HG03469 (cell line): ENCODE measurements around the gene MICOS13.

Source experiments
- ATAC-seq: cut with Tn5 transposase; IDR thresholded peaks from one replicate; pipeline ENCODE4 v1.9.1; 2021; ENCODE audit warnings: mild to moderate bottlenecking, moderate library complexity, moderate number of reproducible peaks; ENCODE audit not compliant: unreplicated experiment

The MICOS13 gene, protein sequence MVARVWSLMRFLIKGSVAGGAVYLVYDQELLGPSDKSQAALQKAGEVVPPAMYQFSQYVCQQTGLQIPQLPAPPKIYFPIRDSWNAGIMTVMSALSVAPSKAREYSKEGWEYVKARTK

DNA sequence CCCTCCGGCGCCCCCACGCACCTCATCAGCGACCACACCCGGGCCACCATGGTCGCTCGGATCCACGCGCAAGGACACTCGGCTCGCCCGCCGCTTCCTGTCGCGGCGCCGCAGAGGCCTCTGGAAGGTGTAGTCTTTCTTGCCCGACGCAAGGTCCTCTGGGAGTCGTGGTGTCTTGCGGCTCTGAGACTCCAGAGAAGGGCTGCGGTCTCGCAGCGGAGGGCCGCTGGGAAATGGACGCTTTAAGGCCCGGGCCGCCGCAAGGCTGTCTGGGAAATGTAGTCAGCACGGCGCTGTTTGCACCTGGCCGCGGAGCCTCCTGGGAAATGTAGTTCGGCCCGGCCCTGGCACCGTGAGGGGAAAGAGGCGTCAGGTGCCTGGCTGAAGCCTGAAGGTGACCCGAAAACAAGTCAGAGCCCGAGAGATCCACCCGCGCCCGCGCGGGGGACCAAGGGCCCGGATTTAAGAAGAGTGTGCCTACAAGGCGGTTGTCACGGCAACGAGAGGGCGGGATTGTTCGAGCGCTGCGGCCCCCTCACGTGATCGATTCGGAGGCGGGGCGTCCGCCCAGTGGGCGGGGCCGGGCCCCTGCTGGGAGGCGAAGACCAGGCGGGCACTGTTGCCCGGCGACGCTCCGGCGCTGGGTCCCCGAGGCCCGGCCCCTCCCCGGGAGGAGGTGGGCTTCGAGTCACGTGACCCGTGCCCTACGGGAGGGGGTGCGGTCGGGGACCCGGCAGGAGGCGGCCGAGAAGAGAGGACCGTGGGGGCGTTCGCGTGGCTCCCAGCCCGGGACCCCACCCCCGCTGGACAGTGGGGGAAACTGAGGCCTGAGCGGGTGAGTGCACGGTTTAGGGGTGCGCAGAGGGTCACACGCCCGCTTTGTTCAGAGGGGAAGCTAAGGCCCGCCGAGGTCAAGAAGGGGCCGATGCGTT, at the start of gene MICOS13, which contains the start of gene HSD11B1L:
Gene MICOS13 (minus strand): TSS at position 80 of the 932 bp plus-strand sequence. CDS start 30 bp downstream, at position 50.
Gene HSD11B1L (plus strand): TSS at position 591 of the 932 bp plus-strand sequence. CDS start 3,806 bp downstream, outside the sequence.
- ATAC-seq, result peak; percentile 68

DNA sequence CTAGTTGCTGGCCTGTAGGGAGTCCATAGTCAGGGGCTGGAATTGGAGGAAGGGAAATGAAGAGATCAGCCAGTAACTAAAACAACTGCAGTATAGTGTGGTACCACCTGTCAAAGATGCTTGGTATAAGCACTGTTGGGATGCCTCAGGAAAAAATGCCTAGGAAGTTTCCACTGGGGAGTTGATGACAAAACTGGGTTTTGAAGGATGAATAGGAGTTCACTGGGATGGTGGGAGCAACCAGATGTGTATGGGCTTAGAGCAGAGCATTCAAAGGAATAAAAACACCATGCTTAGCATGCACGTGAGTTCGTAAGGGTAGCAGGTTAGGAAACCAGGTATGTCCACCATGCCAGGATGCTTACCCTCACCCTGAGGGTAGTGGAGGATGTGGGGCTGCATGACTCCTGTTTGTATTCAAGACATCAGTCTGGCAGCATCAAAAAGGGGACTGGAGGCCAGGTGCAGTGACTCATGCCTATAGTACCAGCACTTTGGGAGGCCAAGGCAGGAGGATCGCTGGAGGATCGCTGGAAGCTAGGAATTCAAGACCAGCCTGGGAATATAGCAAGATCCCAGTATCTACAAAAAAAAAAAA, 47.2 kb upstream of the MICOS13 start:
- ATAC-seq, result no peak

DNA sequence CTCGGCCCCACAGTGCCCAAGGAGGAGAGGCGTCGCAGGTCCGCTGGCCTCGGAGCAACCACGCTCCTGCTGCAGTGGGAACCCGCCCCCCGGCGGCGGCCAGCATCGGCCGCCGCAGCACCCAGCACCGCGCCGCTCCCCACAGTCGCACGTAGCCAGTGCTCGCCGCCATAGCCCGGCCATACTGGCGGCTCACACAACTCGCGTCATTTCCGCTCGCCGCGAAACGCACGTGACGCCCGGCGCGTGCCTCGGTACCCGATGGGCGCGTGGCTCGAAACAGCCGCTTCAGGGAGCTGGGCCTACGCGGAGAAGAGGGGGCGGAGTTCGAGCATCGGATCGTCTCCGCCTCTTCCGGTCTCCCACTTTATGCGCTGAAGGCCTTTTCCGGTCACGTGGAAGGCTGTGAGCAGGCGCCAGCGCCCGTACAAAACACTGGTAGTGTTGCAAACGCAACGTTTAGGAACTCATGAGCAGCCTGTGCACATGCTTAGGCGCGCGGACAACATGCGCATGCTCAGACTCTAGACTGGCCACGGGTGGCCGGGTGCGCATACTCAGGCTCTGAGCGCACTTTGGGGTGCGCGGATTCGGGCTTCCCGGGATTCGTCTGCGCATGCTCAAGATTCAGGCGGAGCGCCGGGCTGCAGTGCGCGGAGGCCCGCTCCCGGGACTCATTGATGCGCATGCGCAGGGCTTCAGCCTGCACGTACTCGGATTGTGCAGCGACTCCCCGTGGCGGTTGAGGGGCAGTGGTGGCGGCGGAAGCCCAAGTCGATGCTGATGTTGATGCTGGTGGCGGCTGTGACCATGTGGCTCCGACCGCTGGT, 39.9 kb upstream of the MICOS13 start, which contains the start of the genes CATSPERD and LONP1:
Gene CATSPERD (plus strand): TSS at position 677 of the 830 bp plus-strand sequence. CDS start 101 bp downstream, at position 778.
Gene LONP1 (minus strand): TSS at position 186 of the 830 bp plus-strand sequence. CDS start 14 bp downstream, at position 172.
- peak; percentile 69 for ATAC-seq

DNA sequence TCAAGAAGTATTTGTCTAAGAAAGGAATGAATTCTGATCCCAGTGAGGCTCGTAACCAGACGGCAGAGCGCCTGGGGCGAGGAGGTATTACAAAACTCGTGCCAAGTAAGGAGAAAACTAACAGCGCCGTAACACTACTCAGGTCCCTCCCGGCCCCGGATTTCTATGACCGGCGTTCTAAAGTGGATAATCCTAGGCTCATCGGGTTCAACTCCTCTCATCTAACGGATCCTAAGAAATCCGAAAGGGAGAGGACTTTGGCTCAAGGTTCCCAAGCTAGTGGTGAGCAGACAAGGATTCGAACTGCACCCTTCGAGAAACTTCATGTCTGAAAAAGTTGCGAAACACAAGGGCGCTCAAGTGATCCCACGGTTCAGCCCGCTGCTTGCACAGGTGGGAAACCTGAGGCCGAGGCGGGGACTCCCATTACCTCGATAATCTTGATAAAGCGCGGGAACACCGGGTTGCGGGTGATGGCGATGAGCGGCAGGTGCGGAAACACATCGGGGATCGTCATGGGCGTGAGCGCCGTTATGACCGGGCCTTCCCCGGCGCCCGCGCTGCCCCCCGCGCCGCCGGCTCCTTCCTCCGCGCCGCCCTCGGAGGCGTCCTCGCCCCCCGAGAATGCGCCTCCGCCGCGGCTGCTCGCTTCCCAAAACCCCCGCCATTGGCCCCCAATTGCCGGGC, 39.1 kb upstream of the MICOS13 start:
- no peak for ATAC-seq

DNA sequence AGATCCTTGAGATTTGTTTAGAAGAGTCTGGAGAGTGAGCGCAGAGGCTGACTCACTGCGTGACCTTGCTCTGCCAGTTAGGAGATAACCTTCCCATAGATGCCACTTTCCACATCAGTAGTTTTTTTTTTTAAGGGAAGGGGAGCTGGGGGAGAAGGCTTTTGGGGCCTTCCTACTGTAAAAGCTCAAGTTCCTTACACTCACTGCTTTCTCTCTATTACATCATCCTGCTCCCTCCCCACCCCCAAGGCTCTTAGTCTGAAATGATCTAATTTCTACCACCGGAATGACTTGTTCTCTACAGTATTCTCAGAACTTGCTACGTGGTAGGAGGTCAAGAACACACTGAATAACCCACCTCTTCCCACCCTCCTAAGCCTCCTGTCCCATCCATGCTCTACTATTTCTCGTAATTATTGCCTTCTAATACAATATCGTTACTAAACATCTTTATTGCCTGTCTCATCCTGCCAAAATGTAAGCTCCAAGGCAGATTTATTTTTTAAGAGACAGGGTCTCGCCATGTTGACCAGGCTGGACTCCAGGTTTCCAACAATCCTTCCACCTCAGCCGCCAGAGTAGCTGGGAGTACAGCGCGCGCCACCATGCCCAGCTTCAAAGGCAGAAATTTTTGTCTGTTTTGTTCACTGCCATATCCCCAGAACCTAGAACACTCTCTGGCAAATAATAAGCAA, 38.4 kb upstream of the MICOS13 start:
- ATAC-seq, result no peak

DNA sequence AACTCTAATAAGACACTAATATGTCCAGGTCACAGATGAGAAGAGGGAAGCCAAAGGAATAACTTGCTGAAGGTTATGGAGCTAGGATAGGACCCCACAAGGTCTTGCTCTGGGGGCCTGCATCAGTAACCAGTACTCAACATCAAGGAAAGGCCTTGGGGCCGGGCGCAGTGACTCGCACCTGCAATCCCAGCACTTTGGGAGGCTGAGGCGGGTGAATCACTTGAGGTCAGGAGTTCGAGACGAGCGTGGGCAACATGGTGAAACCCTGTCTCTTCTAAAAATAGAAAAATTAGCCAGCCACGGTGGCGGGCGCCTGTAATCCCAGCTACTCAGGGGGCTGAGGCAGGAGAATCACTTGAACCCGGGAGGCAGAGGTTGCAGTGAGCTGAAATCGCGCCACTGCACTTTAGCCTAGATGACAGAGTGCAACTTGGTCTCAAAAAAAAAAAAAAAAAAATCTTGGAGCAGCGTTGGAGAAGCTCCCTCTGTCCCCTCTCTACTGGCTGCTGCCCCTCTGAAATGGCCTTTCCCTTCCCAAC, 37.8 kb upstream of the MICOS13 start:
- ATAC-seq, result no peak

DNA sequence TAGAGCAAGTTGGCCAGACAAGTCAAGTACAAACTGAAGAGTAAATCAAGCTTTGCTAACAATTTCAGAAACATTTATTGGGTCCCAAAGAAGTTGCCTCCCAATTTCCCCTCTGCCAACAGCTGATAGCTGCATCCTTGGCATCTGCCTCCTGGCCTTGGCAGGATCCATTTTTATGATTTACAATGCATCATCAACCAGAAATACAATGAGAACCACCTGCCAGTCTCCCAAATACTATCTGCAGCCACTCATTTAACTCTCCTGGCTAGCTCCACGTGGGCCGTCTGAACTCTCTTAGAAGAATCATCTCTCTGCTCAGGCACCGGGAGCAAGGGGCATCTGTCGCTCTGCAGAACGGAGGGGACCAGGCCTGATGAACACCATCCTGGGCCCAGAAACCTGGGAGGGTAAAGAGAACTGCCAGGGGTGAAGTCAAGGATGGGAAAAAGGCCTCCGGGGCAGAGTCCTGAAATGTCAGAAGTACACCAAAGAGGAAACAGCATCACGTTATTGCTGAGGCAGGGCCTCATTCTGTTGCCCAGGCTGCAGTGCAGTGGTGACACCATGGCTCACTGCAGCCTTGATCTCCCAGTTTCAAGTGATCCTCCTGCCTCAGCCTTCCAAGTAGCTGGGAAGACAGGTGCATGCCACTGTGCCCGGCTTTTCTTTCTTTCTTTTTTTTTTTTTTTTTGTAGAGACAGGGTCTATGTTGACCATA, 37.1 kb upstream of the MICOS13 start:
- no peak for ATAC-seq

DNA sequence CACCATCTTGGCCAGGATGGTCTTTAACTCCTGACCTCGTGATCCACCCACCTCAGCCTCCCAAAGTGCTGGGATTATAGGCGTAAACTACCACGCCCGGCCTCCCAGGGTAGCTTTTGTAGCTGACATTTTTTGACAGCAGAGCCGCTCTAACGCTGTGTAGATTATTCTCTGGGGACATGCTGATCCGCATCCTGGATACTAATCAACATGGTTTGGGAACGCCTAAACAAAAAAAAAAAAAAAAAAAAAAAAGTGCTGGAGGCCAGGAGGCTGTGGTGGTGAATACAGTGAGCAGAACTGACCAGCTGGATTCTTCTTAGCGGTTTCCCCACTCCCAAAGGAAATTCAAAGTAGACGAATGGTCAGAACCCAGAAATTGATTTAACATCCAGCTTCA, 34.5 kb upstream of the MICOS13 start:
- no peak for ATAC-seq

DNA sequence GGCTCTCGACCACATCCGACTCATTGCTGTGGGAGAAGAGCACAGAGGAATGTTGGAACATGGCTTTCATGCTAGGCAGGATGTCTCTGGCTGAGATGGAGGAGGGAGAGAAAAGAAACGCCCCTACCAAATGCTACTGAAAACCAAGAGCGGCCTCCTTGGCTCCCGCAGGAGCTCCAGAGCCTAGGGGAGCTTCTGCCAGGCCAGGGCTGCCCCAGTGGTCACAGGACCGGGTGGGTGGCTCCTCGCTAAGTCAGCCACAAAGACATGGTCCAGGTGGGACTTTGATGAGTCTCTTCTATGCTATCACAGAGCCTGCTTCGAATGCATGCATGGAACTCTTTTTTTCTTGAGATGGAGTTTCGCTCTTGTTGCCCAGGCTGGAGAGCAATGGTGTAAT, 32.9 kb upstream of the MICOS13 start:
- no peak for ATAC-seq

DNA sequence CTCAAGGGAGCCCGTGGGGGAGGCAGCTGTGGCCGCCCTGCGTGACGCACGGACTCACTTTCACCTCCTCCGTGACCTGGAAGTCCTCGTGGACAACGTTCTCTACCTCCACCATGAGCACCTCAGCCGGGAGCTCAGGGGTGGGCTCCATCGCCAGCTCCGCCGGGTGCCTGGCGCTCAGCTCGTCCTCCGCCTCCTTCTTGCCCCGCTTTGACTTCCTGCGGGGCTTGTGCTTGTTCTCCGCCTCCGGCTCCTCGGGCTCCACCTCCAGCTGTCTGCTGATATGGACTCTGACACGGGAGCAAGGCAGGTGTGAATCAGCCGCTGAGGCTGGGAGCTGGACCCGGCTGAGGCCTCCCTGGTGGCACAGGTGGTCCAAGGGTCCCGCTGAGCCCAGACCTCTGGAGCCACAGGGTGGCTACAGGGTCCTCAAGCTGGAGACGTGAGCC, 31.4 kb upstream of the MICOS13 start:
- no peak for ATAC-seq

DNA sequence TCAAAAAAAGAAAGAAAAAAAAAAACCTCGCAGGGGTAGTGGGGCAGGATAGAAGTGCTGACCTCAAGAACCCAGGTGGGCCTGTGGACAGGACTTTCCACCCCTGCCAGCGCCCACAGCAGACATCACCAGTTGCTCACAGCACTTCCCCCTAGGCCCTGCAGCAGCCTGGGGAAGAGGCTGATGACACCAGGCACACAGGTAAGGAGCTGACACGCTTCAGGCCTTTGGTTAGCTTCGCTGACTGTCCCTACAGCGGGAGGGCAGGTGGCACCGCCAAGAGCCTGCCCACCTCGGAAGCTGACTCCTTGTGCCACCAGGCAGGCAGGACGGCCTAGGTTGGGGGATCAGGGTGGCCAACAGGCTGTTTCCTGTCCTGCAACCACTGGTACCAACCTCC, 30.7 kb upstream of the MICOS13 start:
- ATAC-seq, result no peak

DNA sequence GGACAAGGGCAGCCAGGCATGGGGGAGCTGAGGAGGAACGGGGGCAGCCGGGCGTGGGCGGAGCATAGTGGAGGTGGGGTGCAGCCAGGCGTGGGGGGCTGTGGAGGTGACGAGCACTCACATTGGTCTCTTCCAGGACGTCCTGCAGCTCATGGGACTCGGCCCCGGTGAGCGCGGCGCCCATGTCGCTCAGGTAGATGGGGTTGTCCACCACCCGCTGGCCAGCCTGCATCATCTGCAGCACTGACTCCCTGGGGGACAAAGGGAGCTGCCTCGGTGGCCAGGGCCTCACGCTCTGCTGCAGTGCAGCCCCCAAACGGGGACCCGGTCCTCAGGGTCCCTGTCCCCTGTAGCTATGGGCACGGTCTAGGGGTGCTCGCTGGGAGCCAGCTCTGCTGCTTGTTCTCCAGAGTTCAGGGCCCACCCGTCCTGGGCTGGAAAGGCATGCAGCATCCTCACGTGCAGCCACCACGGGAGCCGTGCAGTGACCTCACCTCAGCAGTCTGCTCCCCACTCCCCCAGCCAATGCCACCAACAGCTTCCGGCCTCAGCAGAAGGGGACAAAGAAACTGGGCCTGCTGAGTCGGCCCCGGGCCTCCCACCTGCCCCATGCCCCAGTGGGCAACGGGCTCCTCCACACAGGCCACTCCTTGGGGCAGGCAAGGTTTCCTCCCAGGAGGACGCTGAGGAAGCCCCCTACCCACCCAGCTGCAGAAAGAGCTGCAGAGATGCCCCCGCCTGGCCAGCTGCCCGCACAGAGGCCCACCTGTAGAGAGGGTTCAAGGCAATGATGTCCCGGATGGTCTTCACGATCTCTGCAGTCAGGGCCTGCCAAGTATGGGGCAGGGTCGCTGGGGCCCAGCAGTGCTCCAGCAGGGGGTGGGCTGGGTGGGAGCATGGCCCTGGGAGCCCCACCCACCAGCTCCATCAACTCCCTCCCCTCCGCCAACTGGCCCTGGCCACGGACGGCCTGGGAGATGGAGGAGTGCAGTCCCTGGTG, 27.6 kb upstream of the MICOS13 start:
- no peak for ATAC-seq

DNA sequence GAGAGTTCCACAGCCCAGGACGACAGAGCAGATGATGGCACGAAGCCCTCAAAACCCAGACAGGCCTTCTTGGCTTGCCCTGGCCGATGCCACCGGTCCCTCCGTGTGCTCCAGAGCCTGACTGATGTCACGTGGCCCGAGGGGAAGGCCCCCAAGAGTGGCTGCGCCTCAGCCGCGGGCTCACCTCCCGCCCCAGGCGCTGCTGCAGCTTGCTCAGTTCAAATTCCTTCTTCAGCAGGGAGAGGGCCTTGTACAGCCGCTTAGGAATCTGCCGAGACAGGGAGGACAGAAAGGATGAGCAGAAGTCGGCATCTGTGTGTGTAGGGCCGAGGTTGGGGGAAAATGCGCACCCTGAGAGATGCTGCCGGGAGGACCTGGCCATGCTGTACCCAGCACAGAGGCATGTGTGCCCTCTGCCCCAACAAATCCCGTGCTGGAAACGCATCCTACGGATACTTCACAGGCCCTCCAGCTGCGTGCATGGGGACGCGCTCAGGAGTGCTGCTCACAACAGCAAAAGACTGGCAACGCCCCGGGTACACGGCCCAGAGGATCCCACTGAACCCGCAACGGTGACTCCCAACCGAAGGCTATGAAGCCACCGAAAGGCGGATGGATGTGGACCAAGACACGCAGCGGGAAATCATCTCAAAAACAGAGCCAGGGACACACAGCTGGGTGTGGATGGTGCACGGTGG, 26.7 kb upstream of the MICOS13 start:
- no peak for ATAC-seq

DNA sequence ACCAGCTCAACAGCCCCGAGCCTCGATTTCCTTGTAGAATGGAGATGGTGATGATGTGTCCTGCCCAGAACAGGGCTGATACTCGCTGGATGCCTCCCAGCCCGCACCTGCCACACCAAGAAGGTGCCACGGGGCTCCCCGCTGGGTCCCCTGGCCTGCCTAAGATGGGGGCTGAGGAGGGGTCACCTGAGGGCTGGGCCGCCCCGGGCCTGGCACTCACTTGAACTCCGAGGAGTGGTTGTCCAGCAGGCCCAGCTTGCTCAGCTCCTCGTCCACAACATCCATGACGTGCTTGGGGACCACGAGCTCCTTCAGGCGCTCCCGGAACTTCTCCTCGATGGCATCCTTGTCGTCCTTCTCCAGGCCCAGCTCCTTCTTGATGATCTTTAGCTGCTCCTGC, 25.2 kb upstream of the MICOS13 start:
- no peak for ATAC-seq

DNA sequence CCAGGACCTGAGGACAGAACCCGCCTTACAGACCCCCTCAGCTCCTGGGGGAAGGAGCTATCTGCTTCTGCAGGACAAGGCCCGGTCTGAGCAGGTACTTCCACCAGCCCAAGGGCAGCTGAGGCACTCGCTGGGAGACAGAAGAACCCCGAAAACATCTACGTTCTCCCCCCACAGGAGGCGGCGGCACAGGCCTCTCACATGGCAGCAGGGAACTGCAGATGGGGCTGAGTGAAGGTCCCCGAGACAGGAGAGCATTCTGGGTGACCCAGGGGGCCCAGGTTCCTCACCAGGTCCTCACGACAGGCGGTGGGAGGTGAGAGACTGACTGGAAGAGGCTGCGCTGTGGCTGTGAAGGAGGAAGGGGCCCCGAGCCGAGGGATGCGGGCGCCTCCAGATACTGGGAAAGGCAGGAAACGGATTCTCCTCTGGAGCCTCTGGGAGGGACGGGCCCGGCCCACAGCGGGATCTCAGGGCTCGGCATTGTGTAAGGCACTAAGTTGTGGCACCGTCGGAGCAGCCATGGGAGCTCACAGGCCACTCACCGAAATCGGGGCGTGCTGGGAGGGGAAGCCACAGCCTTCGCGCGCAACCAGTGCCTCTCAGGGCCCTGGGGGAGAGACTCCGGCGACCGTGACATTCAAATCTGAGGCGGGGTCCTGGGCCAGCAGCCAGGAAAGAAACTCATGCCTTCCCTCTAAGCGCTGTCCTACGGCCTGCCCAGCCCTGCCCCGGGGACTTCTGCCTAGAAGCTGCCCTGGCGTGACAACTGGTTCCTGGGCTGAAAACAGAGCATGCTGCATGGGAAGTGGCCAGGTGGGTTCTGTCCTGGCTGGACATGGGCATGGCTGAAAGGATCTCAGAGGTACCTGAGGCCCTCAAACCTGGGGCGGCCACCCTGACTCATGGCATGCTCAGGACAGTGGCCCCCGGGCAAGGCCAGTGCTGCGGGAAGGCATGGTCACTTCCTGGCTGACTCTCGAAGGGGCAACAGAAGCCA, 23.8 kb upstream of the MICOS13 start:
- no peak for ATAC-seq
